HG03039 (cell line): Measurements from ENCODE around the gene TRAPPC10.

ENCODE experiments used
- ATAC-seq: cut with Tn5 transposase; IDR thresholded peaks from one replicate; pipeline ENCODE4 v1.9.1; 2021; ENCODE audit warnings: mild to moderate bottlenecking, moderate library complexity; ENCODE audit not compliant: unreplicated experiment

TRAPPC10 gene

DNA sequence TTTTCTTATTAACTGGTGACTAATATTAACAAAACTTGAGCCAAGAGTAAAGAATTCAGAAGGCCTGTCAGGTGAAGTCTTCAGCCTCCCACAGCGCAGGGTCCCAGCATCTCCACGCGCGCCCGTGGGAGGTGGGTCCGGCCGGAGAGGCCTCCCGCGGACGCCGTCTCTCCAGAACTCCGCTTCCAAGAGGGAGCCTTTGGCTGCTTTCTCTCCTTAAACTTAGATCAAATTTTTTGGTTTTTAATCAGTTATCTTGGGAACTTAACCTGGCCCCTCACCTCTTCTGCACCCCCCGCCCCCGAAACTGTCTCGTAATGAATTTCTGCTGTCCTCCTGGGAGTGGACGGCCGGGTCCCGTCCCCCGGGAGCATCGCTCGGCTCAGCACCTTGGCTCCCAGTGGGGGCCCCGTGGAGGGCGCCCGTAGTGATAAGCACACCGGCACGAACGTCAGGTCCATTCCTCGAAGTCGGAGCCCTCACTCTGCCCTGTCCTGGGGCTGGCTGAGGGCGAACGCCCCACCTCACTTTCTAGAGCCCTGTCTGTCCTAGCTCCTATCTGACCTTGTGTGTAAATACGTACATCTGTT is 29.5 kb upstream of the TRAPPC10 start:
- ATAC-seq: no peak

DNA sequence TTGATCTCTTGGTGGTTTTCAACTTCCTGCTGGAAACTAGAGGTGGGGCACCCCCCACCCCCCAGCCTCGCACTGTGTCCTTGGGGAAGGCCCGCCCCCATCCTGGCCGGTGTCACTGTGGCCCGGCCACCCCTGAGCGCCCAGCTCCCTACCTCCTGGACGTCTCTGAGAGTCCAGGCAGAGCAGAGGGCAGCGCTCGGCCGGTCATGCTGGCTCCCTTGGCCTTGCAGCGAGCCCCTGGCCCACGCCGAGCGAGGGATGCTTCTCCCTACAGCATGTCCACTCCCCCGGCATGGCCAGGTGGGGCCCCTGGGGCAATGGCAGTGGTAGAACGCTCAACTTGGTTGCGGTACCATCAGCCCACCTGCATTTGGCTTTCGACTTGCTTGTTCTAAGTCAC is 28.7 kb upstream of the TRAPPC10 start:
- no peak for ATAC-seq

DNA sequence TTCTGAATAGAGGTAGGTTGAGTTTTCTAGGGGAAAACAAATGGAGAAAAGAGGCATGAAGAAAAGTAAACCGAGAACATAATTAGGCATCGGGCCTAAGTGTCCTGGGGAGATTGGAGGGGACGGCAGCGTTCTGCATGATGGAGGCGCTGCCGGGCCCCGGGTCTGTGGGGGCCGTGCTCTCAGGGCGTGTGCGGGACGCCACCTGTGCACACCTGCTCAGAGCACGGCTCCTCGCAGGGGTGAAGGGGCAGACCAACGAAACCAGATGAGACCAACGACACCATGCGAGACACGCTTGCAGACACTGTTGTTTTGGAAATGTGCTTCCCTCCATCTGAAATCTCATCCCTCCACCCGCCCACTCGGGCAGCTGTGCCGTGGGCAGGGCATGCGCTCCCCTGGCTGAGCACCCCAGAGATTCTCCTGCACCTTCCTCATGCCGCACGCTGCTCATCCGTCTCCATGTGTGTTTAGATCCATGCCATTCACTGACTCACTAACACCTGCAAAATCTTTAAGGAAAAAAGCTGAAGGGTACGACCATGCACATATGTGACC is 28.2 kb upstream of the TRAPPC10 start:
- ATAC-seq: no peak

- ATAC-seq: no peak
Measured at GRCh38 chr21:43984905-43985689, 27.0 kb upstream of the TRAPPC10 start.

DNA sequence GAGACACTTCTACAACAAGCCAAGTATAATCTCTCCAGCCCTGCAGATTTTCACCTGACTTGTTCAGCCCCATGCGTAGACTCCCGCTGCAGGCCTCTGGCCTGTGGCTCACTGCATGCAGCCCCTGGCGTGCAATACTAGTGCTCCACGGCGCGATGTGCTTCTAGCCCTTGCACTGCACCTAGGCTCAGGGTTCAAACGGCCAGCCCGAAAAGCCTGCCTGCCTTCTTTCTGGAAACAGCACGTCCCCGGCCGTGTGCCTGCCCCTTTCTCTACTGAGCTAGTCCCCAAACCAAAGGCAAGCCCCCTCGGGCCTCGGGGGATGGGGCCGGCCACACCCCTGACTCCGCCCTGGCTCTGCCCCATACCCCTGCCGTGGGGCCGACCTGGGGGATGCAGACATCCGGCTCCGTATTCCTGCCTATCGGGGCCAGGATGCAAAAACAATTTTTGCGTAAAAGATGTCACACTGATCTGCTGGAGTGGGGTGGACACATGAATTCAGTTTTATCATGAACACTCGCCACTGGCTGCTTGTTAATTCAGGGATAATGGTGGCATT is 26.3 kb upstream of the TRAPPC10 start:
- no peak for ATAC-seq

DNA sequence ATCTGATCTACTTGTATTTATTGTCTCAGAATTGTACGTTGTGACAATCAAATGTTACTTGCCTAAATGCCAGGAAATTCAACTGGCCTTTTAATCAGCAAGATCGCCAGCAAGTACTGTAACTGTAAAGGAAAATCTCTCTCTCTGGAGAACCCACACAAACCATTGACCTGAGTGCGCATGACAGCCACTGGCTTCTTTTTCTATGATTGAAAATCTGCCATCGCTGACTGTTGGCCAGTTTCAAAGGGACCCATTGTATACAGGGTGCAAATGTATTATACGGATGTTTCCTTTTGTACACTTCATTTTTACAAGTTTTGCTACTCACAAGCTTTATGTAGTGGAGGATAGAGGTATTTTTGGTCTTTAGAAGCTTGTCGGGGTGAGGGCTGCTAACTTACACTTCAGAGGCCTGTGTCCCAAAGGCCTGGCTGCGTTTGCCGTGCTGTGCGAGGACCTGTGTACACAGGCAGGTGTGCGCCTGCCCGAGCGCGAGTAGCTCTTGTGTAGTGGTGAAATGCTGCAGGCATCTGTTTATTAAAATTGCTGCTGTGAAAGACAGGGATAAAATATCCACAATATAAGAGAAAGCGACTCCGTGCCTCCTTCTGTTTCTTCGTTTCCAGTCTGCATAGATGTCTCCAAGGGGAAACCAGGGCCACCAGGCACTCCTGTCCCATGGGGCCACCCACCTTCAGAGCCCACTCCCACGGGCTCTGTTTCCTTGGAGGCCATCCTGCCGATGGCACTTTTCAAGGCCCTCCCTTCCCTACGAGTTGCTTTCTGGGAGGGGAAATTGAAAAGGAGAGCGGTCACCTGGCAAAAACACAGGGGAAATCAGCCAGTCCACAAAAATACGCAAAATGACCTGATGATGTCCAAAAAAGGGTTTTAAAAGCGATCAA is 25.3 kb upstream of the TRAPPC10 start:
- no peak for ATAC-seq

- no peak for ATAC-seq
Measured at GRCh38 chr21:43987509-43987908, 24.6 kb upstream of the TRAPPC10 start.

DNA sequence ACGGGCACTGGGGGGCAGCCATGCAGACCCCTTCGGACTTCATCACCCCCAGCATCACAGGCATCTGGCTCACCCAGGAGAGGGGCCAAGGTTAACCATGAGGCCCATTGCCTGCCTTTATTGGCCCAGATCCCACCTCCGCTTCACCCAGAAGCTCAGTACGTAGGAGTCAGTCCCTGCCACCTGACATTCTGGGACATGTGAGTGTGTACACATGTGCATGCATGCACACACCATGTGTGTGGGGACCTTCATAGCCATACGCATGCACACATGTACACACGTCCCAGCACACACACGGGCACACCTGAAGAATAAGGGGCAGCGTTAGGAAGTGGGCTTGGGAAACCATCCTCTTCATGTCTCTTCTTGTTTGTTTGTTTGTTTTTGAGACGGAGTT is 24.1 kb upstream of the TRAPPC10 start:
- no peak for ATAC-seq

GRCh38 chr21:43988506-43989230 is 23.4 kb upstream of the TRAPPC10 start:
- ATAC-seq: no peak

- no peak for ATAC-seq
Measured at GRCh38 chr21:43989401-43989800, 22.7 kb upstream of the TRAPPC10 start.

- ATAC-seq: no peak
Measured at GRCh38 chr21:43991447-43991991, 20.6 kb upstream of the TRAPPC10 start.

GRCh38 chr21:43992121-43992520 is 20.0 kb upstream of the TRAPPC10 start:
- ATAC-seq: no peak

DNA sequence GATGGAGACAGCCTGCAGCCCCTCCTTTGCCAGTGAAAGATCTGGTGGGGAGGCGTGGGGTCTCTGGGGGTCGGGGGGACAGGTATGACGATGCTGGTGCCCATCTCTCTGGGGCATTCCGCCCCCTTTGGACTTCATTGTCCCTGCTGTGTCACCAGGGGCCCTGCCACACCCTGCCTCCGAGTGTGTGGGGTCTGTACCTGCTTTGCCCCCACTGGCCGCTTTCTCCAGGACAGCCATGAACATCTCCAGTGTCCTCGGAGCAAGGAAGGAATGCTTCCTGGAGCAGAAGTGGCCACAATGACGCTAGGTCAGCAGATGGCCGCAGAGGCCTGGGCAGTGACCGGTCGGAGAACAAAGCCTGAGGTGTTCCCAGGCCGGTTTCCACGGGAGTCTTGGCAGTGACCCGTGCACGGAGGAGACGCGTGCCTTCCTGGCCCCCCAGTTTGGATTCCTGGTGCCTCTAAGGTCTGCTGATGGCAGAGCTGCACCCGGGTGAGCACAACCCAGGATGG is 18.6 kb upstream of the TRAPPC10 start:
- no peak for ATAC-seq

- ATAC-seq: no peak
Measured at GRCh38 chr21:43994085-43994484, 18.0 kb upstream of the TRAPPC10 start.

DNA sequence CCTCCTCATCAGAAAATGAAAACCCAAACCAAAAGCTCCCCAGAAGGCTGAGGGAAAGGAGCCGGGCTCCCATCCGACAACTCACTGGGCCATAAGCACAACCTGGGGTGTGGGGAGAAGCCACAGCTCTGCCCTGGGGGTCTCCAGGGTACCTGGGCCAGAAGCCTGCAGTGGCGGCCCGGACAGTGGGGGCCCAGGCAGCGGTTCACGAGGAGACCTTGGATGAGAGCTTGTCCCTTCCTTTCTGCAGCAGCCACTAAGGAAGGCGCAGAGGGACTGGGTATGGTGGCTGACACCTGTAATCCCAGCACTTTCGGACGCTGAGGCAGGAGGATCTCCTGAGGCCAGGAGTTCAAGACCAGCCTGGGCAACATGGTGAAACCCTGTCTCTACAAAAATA is 17.5 kb upstream of the TRAPPC10 start:
- ATAC-seq: no peak

DNA sequence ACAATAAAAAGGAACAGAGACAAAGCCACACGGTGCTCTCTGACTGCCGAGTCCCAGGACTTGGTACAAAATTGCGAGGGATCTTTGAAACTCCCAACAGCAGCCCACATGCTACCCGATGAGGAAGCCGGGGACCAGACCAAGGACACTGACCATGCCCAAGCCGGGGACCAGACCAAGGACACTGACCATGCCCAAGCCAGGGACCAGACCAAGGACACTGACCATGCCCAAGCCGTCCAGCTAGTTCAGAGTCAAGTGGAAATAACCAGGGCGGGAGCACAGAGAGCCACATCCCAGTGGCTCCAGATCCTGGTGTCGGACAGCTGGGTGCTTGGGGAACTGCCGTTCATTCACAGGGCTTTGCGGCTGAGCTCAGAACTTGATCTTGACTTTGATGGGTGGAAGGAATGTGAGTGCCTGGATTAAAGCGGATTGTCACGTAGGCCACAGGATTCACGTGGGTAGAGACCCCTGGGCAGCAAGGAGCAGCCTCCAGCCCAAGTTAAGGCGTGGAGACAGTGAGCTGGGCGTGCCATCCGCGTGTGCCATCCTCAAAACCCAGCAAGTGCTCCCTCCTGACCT is 16.5 kb upstream of the TRAPPC10 start:
- no peak for ATAC-seq

- ATAC-seq: no peak
Measured at GRCh38 chr21:43997766-43998742, 14.1 kb upstream of the TRAPPC10 start.

- ATAC-seq: no peak
Measured at GRCh38 chr21:44000360-44000759, 11.7 kb upstream of the TRAPPC10 start.
